ENCODE results near the gene GOLGA6A.

The GOLGA6A gene

GRCh38 chr15:74127954-74128784 lies 45.8 kb upstream of the GOLGA6A start:
- H3K36me3 ChIP-seq (ENCODE audit: insufficient read depth, low read length), result no peaks in the 10 kb centered on the region
- peaks cover 5% of the 10 kb centered on the region for H3K4me1 ChIP-seq (ENCODE audit: insufficient read depth, low read length, severe bottlenecking)
- no peaks in the 10 kb centered on the region for H3F3A ChIP-seq (ENCODE audit: insufficient read depth, low read length)
- no peaks in the 10 kb centered on the region for H3K79me2 ChIP-seq (ENCODE audit: insufficient read depth, low read length)
- no peak overlapping the region for H3K27ac ChIP-seq (ENCODE audit: low read depth, low read length, poor library complexity, severe bottlenecking)
- TF ChIP-seq CTCF (IDR thresholded peaks at IDR 0.05; ENCODE audit: low read length), result no peak
- TF ChIP-seq EZH2 (IDR thresholded peaks at IDR 0.05; ENCODE audit: borderline replicate concordance, low read length), result no peak
- no peak overlapping the region for H3K4me3 ChIP-seq (ENCODE audit: low read depth, low read length, poor library complexity, severe bottlenecking)
- no peak overlapping the region for H2AFZ ChIP-seq (ENCODE audit: low read length)
- H3K27me3 ChIP-seq (ENCODE audit: insufficient read depth, low read length), result no peaks in the 10 kb centered on the region
- H4K20me1 ChIP-seq (ENCODE audit: insufficient read depth, low read length), result no peaks in the 10 kb centered on the region
- H3K9ac ChIP-seq (ENCODE audit: low read length), result no peak overlapping the region
- H3K9me3 ChIP-seq (ENCODE audit: low read length), result no peaks in the 10 kb centered on the region
- no peak overlapping the region for H3K4me2 ChIP-seq (ENCODE audit: low read length)
- no peaks in the 10 kb centered on the region for H3K9me2 ChIP-seq (ENCODE audit: low read depth, low read length)

DNA sequence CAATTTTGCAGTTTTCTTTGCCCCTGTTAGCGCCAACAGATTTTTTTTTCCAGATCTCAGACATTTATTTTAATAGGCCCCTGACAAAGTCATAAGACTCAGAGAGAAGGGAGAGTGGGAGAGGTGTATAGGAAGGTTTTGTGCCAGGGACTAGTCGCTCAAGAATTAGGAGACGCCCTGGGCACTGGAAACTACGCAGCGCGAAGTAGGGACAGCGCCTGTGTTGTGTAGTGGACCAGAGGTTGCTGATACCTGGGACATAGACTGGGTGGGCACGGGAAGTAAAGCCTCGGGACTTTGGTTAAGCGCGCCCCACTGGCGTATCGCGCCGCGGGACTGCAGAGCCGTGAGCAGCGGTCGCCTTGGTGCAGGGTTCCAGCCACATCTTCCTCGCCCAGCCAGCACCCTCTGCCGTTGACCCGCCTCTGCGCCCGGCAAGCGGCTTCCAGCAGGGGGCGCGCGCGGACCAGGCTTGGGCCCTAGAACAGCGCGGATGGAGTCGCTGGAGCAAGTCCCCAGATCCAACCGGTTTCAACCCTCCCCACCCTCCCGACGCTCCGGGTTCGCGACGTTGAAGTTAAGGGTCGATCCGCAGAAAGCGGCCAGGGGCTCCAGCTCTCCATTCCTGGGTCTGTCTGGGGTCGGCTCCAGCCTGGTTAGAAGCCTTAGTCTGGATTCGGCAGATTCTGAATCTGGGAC lies 45.1 kb upstream of the GOLGA6A start:
- Histone ChIP-seq H3K9me3 (ENCODE audit: low read length) (no peaks in the 10 kb centered on the region), H3K27me3 (ENCODE audit: insufficient read depth, low read length) (no peaks in the 10 kb centered on the region), H3K4me2 (ENCODE audit: low read length) (no peak overlapping the region), H3K4me1 (ENCODE audit: insufficient read depth, low read length, severe bottlenecking) (peaks cover 13% of the 10 kb centered on the region), H3K27ac (ENCODE audit: low read depth, low read length, poor library complexity, severe bottlenecking) (no peak overlapping the region), H3K9me2 (ENCODE audit: low read depth, low read length) (no peaks in the 10 kb centered on the region), H4K20me1 (ENCODE audit: insufficient read depth, low read length) (no peaks in the 10 kb centered on the region), H3F3A (ENCODE audit: insufficient read depth, low read length) (no peaks in the 10 kb centered on the region), H3K36me3 (ENCODE audit: insufficient read depth, low read length) (no peaks in the 10 kb centered on the region), H2AFZ (ENCODE audit: low read length) (no peak overlapping the region), H3K79me2 (ENCODE audit: insufficient read depth, low read length) (no peaks in the 10 kb centered on the region), H3K9ac (ENCODE audit: low read length) (no peak overlapping the region), H3K4me3 (ENCODE audit: low read depth, low read length, poor library complexity, severe bottlenecking) (no peak overlapping the region)
- peak; percentile 83 for TF ChIP-seq CTCF (IDR thresholded peaks at IDR 0.05; ENCODE audit: low read length)
- no peak for TF ChIP-seq EZH2 (IDR thresholded peaks at IDR 0.05; ENCODE audit: borderline replicate concordance, low read length)

DNA sequence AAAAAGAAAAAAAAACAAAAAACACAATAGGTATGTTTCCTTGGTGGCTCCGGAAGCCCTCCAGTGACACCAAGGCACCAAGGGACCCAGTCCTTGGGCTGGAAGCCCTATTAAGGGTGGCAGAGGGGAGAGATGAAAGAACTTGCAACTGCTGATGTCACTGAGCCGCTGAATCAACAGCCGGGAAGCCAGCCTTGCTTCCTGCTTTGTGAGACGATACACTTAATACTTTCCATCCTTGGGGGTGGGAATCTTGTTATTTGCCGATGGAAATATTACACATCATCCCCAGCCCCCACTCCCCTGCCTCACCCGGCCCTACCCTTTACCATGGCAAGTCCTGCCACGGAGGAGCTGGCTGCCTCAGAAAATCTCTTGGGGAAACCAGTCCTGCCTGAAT lies 42.4 kb upstream of the GOLGA6A start:
- no peak for TF ChIP-seq CTCF (IDR thresholded peaks at IDR 0.05; ENCODE audit: low read length)
- TF ChIP-seq EZH2 (IDR thresholded peaks at IDR 0.05; ENCODE audit: borderline replicate concordance, low read length), result no peak
- Histone ChIP-seq H3F3A (ENCODE audit: insufficient read depth, low read length) (no peaks in the 10 kb centered on the region), H3K9me2 (ENCODE audit: low read depth, low read length) (no peaks in the 10 kb centered on the region), H2AFZ (ENCODE audit: low read length) (no peak overlapping the region), H3K27ac (ENCODE audit: low read depth, low read length, poor library complexity, severe bottlenecking) (no peak overlapping the region), H3K4me3 (ENCODE audit: low read depth, low read length, poor library complexity, severe bottlenecking) (no peak overlapping the region), H4K20me1 (ENCODE audit: insufficient read depth, low read length) (no peaks in the 10 kb centered on the region), H3K36me3 (ENCODE audit: insufficient read depth, low read length) (no peaks in the 10 kb centered on the region), H3K4me2 (ENCODE audit: low read length) (no peak overlapping the region), H3K4me1 (ENCODE audit: insufficient read depth, low read length, severe bottlenecking) (peaks cover 15% of the 10 kb centered on the region), H3K9me3 (ENCODE audit: low read length) (no peaks in the 10 kb centered on the region), H3K27me3 (ENCODE audit: insufficient read depth, low read length) (no peaks in the 10 kb centered on the region), H3K9ac (ENCODE audit: low read length) (no peak overlapping the region), H3K79me2 (ENCODE audit: insufficient read depth, low read length) (no peaks in the 10 kb centered on the region)

Measured in OCI-LY1 (cell line).